Measurements from ENCODE around the gene EYS.

EYS gene

DNA sequence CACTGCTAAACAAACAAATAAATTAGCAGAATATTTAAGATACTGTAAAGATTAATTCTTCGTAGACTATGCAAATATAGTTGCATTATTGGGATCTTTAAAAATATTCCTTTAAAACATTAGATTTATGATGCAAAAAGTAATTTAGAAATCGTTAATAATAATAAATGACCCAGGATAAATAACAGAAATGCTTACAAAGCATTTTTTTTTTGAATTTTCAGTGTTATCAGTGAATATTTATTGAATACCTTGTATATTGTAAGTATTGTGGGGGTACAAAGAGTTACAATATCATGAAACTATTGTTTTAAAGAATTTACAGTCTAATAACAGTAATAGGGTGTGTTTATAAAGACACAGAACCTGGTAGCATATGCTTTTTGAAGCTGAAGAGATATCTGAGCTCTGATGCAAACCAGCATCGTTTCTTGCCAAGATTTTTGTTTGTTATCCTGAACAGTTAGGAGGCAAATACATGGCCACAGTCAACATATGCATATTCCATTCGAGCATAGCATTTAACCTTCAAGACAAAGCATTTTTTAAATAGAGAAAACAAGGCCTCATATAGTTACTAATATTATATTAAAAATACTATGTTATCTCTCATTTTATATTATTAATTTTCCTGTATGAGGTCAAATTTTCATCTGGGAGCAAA, 1584.2 kb downstream of the EYS start:
- DNase-seq (ENCODE audit: low spot score) = no peak

DNA sequence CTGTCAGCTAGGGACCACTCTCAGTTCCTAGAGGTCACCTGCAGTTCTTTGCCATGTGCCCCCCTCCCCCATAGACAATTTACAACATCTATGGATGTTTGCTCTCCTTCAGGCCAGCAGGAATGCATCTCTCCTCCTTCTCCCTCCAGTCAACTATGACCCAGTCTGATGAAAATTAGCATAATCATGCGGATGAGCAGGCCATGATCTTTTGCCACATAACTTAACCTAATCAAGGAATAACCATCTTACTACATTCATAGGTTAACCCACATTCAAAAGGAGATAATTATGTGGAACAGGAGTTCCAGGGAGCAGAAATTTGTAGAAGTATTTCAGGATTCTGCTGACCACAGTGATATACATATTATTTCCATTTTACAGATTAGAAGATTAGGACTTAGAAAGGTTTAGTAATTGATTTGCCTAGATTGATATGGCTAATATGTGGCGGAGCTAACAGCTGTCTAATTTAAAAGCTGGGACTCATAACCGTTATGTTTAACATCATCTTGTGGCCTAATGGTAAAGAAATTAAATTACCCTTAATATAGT, 1585.9 kb downstream of the EYS start:
- no peak for DNase-seq (ENCODE audit: low spot score)

DNA sequence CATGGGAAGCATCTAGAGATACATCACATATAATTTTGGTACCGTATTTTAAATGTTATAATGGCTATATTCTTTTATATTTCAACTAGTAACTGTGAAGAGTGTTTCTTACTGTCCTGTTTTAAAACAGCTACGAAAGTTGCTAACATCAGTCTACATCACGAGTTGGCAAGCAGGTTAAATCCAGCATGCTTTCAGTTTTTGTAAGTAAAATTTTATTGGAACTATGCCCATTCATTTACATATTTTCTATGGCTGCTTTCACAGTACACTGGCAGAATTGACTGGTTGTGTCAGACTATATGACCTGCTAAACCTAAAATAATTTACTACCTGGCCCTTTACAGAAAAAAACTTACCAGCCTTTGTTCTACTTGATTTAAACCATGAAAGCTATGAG, 1593.3 kb downstream of the EYS start:
- DNase-seq (ENCODE audit: low spot score) = no peak

DNA sequence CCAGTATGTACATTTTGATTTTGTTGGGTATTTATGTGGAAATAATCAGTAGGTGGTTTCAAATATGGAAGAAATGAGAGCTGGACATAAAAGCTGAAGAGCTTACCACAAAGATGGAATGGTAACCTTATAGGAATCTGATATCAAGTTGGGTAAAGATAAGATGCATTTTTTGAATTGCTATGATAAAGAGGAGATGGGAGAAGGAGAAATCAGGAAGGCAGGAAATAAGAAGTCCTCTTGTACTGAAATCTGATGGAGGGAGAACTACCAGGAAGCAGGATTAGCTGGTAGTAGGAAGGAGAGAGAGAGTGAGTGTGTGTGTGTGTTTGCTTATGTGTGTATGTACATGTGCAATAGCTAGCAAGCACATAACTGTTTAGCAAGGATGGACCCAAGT, 1603.0 kb downstream of the EYS start:
- DNase-seq (ENCODE audit: low spot score) = no peak

DNA sequence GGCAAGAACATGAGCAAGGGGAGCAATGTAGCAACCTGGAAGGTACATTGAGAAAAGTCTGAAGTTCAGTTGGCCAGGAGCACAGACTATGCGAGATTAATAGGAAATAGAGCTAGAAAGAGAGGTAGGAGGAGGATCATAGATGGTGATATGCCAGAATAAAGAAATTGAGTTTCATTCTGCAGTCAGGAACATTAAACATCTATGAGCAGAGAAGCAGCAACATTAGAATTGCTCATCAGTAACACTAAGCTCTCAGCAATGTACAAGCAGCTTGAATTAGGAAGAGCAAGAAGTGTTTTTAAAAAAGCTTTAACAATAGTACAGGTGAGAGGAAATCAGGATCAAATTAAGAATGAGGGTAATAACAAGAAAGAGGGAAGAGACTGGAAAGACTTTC, 1603.5 kb downstream of the EYS start:
- no peak for DNase-seq (ENCODE audit: low spot score)

DNA sequence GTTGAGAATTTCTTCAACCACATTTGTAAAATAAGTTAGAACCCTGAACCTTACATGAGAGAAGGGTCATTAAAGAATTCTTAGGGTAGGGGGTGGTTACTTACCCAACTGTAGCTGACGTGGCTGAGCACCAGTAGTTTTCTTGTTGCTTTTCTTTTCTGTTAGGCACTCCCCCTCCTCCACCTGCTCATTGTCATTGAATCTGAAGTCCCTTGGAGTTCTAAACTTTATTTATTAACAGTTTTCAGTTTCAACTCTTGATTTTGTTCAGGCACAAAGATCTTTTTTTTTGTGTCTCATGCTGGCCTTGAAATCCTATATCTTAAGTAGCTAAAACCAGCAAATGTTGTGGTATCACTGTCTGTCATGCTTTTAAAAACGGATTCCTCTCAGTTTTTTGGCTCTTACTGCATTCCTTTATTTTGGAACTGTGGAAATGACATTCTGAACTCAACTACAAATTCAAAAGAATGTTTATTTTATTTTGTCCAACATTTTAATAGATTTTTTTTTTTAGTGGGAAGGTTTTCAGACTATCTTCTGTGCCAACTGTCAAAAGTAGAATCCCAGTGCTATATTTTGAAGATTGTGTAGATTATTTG, 1606.2 kb downstream of the EYS start:
- DNase-seq (ENCODE audit: low spot score) = no peak

DNA sequence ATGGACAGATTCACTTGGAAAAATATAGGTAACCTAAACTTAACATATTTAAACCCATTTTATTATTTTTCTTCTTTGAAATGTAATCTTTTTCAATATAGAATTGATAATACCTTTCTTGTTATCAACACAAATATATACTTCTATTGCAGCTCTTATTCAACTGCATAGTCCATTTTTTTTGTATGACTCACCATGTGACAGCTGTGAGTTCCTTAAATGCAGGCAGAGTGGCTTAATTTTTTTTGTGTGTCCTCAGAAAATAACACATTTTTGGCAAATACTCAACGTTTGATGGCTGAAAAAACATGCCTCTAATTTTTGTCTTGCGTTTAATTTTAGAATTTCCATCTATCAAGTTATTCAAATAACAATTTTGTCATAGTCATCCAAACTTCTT, 1616.7 kb downstream of the EYS start:
- DNase-seq (ENCODE audit: low spot score) = no peak

DNA sequence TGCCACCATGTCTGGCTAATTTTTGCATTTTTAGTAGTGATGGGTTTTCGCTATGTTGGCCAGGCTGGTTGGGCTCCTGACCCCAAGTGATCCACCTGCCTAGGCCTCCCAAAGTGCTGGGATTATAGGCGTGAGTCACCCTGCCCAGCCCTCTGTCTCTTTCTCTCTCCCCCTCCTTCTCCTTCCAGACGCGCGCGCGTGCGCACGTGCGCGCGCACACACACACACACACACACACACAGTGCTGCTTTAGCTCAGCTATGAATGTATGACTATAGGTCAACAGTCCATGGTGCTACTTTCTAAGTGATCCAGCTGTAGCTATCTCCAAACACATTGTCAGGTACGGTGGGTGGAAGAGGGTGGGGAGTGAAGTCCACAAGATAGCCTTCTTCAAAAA, 1621.9 kb downstream of the EYS start:
- no peak for DNase-seq (ENCODE audit: low spot score)

DNA sequence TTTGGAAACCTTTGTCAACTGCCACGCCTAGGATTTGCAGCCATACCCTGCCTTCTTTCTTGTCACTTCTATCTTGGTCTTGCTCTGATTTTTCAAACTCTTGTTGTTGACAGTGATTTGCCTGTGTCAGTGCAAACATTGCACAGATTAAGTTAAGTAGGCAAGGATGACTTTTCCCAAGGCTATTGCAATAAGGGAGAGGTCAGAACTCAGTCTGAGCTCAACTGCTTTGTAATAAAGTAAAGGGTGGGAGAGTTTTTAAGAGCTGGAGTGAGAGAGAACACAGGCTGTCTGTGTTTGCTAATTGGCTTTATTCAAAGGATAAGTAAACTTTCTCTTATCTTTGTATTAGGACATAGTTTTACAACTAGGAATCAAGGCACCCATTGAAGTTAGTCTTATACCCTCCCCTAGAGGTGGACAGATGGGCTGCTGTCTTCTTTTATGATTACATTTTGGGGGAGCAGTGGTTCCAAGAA, 1622.8 kb downstream of the EYS start:
- no peak for DNase-seq (ENCODE audit: low spot score)

DNA sequence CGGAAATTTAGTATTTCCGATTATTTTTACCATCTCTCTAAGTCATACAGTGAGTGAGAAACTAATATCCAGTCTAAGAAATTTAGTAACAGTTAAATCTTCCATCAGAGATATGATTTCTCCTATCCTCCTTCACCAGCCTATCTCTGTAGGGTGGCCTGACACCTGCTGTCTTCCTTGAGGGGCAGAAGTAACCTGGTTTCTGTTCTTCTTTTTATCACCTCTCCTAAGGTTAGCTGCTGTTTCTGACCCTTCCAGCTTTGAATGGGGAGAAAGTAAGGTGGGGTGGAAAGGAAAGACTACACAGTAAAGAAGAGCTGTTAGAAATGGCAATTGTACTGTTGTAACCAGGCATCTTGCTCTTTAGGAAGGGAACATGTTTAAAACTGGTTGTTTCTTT, 1623.8 kb downstream of the EYS start:
- DNase-seq (ENCODE audit: low spot score) = no peak

DNA sequence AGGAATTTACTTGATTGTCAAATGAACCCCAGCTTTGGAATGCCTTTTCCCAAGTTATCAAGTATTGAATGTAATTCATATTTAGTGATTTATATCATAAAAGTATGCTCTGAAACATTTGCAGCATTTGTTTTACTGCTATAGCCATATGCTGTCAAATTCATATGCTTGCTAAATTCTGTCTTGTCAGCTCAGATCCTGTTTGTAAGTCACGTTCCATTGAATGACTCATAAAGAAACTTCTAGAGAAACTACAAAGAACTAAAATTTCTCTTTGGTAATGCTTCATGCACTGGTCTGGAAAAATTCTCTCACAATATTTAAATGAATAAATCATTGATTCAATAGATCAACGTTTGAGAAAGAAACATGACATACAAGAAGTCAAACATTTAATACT, 1625.6 kb downstream of the EYS start:
- no peak for DNase-seq (ENCODE audit: low spot score)

DNA sequence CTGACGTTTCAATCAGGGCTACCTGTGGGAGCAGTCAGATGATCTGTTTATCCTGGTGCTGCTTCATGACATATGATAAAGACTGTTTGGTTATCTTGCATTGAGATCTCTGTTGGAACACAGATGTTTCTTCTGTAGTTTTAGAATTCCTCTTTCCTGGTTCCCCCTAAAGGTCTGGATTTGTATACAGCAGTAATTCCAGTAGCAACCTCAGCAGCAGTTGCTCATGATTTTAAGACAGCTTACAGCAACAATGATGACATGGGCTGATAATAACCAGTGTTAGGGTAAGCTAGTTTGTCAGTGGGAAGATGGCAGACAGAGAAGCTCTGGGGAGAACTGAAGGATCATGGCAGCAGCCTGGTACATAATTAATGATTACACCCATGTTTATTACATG, 1632.0 kb downstream of the EYS start:
- DNase-seq (ENCODE audit: low spot score) = no peak

DNA sequence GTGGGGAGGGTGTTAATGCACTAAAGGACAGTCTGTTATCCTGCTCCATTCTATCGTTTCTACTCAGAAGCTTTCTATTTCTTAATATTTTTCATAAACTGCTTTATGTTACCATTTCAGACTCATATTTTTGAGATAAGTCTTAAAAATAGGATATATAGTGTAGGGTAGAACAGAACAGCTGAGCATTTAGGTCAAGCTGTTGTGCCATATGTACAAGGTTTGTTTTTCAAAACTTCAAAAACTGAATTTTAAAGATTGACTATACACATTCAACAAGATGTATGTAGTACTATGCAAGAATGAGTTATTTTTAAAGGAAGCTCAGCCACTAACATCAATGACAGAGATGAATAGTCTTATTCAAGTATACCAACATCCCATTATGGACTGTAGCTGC, 1634.3 kb downstream of the EYS start:
- DNase-seq (ENCODE audit: low spot score) = no peak

DNA sequence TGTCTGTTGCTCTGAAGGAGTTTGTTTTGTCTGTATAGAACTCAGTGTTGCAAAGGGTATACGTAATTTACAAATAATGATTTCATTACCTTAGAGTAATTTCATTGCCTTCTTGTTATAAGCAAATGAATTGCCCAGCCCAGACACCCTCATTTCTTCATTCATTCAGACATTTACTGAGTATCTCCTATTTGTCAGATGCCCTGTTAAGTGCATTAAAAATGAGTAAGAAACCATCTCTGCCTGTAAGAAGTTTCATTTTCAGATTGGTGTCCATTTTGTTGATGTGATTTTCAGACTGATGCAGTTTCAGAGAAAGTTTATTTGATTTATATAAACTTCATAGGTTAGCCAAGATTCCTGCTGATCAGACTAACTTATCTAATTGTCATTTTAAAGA, 1642.1 kb downstream of the EYS start:
- no peak for DNase-seq (ENCODE audit: low spot score)

DNA sequence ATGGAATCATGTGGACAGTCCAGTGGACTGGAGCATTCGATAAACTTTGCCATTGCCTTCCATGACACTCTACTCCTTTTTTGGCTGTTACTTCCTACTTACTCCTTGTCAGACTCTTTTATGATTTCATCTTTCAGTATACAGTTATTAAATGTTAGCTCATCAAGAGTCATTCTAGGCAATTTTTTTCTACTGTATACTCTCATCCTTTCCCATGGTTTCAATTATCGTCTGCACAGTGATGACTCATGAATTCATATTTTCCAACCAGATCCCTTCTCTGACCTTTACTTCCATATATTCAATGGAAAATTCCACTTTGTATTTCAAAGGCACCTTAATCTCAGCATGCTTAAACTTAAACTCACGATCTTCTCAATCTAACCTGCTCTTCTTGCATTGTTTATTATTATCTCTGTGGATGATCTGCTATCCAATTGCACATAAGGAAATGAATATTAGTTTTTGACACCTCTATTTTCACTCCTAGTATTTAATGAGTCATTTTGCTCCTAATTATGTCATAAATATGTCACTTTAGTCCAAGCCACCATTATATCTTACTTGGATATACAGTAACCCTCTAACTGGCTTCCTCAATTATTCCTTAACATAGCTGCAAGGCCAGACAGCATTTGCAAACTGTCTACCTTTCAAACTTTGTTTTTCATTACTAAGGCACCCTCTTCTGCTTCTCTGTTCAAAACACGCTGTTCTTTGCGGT, 1643.9 kb downstream of the EYS start:
- DNase-seq (ENCODE audit: low spot score) = no peak

DNA sequence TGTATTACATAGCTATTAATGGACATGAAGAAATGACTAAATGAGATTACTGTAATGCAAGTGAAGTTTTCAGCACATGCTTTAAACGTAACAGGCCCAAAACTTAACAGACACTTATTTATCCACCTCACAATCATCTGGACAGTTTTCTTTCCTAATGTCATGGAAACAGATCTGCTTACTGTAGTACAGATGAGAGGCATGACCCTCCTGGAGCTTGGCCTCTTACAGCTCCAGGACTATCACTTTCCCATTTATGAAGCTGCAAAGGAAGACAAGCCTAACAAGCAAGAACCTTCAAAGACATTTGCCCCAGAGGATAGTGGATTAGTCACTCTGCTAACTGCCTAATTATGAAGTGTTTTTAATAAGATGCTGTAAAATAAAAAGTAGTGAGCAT, 1652.2 kb downstream of the EYS start:
- no peak for DNase-seq (ENCODE audit: low spot score)

DNA sequence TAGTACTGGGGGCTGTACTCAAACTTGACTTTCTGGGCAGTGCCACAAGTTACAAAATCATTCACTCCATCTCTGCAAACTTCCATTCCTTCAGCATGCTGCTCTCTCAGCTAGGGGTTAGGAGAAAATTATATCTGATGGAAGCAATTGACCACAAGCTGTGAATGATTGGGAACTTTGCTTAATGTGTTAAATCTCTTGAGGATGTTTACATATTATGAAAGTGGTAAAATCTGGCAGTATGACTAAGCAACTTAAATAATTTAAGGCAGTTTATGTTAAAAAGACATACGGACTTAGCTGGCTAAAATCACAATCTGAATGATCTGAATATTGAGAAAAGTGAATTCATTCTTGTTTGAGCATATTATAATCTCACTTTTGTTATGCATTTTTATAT, 1656.4 kb downstream of the EYS start:
- DNase-seq (ENCODE audit: low spot score) = no peak

DNA sequence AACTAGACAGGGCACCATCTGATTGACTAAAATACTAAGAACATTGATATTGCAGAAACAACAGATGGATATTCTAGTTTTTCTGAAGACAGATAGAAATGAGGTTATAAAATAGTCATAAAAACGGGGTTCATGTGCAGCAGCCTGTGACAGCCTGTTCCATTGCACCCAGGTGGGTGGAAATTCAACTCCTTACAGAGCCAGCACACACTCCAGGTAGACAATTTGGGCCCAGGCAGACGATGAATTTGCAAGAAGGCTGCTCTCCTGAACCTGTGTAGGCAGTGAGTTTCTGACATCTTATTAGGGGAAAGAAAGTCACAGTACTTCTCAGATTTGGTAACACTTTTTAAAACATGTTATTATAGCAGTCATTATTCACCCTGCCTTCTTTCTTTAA, 1657.3 kb downstream of the EYS start:
- DNase-seq (ENCODE audit: low spot score) = no peak

DNA sequence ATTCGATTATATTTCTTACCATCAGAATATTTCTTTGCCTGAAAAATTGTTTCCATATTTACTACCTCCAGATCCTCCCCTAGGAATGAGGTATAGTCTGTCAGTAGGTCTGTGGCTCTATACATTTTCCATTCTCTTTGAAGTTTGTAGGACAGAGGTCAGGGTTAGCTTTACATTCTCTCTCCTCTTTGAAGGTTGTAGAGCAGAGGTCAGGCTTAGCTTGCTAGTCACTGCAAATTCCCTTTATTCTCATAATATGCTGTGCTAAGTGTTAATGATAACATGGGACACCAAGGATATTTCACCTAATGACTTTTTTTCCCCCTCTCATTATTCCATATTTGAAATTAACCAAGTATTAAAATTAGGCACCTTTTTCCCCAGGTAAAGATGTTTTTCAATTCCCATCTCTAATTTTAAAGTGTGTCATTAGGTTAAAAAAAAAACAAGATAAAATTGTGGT, 1660.2 kb downstream of the EYS start:
- DNase-seq (ENCODE audit: low spot score) = no peak

DNA sequence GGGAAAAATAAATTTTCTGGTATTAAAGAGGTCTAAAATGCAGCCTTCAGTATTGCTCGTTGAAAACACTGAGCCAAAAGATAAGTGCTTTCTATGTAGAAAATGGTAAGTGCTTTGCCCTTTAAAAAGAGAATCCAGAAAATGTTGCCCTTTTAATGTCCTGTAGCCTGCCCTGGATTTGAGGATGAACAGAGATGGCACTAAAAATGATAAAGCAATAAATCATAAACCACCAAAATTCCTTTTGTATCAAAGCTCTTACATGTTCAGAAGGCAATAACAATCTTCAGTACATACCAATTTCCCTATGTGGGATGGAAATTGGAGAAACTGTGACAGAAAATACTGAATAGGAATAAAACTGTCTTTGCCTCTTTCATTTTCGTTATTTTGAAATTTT, 1665.7 kb downstream of the EYS start:
- DNase-seq (ENCODE audit: low spot score) = no peak

DNA sequence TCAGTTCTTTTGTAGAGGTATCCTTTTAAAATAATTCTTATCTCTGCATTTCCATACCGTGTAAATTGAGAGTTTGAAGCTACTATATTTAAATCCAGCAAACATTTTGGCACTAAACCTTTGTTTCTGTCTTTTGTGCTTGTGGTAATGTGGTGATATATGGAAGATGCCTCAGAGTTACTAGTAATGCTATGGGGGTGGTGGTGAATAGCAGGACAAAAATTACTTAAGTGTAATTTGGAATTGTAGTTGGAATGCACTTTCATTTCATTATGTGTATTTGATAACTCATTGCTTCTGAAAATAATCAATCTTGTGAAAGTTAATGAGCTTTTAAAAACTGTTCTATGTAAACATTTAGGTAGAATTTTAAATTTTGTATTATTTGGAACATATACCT, 1666.9 kb downstream of the EYS start:
- no peak for DNase-seq (ENCODE audit: low spot score)

DNA sequence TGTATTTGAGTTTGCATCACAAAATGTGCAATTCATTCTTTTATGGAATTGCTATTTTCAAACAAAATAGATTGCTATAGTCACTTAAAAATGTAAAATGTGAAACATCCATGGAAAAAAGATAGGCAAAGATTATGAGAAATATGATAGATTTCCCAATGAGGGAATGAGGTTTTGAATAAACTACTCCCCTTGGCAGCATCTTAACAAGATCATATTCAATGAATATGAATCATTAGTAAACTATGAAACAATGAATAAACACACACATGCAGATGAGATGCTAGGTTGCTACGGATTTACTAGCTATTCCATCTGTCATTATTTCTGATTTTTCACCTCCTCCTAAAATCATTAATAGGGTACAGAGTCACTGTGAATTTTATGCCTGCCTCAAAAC, 1669.6 kb downstream of the EYS start:
- no peak for DNase-seq (ENCODE audit: low spot score)

Measured in ecto neural progenitor cell (in vitro differentiated cells).